IPS-NIHi7 (cell line): Measurements from ENCODE around the gene SOX3.

ENCODE experiments used
- DNase-seq: peaks from one replicate; pipeline ENCODE4 v3.0.0; 2012; ENCODE audit warnings: mixed read lengths; ENCODE audit errors: extremely low spot score

SOX3 gene

GRCh38 chrX:140504371-140505324, at the start of gene SOX3:
Gene SOX3, minus strand, starts transcription at chrX:140505069. Its CDS starts 9 bp downstream, at chrX:140505060.
- peak; percentile 67 for DNase-seq

DNA sequence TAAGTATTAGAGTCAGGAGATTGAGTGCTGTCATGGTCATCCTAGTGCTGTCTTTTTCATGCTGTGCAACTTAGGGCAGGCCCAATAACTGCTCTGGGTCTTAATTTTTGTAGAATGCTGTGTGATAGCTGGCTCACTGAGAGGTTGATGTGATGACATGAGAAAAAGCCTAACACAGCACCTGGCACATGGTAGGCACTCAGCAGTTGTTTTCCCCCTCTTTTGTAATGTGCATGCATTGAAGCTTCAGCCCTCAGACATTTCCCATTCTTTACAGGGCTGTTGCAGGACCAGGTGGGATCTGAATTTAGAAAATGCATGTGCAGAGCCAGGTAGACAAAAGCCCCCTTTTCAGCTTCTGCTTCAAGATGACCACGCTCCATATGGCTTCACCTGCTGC, 44.1 kb upstream of the SOX3 start:
- no peak for DNase-seq

DNA sequence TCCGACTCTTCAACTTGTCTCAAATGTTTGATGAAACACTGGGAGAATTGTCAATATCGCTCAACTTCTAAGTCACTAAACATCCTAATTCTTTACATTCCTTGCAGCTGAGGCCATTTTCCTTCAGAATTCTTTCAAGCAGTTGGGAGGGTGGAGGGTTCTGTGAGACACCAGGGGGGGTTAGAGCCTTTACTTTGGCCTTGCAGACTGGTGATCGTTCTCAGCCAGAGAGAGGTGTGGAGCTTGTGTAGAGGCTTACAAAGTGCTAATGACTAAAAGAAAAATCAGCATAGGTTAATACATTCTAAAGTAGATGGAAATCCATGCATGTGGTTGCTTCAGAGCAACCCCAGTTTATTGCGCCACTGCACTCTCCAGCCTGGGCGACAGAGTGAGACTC, 21.3 kb upstream of the SOX3 start:
- DNase-seq: peak; percentile 72

DNA sequence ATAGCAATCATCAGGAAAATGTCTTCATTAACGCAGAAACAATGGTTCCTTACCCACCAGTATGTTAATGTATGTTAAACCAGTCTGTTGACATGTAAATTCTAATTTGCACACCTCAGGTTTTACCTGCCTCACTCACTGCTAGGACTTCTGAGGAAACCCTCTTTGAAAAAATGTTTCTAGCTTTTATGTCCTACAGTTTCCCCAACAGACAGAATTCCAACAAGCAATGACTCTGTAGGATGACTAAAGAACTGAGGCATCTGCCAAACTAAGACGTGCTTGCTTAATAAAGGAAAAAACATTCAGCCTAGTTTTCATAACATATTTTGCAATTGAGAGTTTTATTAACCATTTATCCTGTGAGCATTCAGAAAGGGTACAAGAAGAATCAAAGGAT, 20.6 kb upstream of the SOX3 start:
- no peak for DNase-seq

DNA sequence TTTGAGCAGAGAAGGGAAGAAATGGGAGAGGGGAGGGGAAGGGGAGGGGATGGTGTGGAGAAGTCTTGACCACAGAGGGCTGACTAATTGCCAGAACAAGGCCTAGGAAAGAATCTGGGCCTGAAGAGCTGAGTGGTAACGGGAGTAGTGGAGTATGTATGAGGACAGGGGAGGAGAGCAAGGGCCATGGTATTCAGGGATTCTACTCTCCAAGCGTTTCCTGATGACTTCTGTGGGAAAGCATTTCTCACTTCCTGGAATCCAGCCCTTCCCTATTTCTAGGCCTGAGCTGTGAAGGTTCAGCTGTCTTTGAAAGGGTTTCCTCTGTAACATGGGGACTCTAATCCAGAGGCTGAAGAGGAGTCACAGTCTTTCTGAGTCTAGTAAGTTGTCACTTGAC, 19.7 kb upstream of the SOX3 start:
- DNase-seq: peak; percentile 41

- DNase-seq: no peak
Measured at GRCh38 chrX:140521393-140521792, 16.5 kb upstream of the SOX3 start.

GRCh38 chrX:140514554-140514953, 9.7 kb upstream of the SOX3 start:
- DNase-seq: no peak

DNA sequence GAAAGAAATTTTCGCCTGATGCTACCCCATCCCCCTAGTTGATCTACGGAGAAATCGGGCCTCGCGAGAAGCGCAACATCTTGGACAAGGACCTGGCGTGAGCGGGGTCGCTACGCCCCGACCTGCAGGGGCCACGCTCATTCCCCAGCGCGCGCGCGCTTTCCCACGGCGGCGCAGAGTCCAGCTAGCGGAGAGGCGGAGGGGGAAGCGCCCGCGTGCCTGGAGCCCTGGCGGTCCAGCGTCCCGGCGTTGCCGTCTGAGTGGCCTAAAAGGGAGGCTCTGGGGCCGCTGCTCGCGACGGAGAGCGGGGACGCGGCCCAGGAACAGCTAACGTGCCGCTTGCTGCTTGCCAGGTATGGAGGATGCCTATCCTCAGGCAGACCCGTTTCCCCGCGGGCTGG, 6.0 kb upstream of the SOX3 start:
- no peak for DNase-seq

DNA sequence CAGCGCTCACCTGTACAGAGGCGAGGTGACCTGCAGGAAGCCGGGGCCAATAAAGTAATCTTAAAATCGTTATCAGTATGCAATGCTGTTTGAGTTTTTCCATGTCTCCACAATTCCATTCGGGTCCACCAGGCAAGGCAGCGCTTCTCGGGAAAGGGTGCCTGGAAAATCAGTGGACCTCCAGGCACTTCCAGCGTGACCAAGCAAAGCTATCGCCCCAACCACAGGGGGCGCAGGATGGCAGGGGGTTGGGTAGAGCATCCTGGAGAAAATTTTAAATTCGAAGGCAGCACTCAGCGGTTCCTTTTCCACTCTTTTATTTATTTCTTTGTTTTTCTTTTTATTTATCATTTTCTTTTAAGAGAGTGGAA, 5.4 kb upstream of the SOX3 start:
- no peak for DNase-seq

DNA sequence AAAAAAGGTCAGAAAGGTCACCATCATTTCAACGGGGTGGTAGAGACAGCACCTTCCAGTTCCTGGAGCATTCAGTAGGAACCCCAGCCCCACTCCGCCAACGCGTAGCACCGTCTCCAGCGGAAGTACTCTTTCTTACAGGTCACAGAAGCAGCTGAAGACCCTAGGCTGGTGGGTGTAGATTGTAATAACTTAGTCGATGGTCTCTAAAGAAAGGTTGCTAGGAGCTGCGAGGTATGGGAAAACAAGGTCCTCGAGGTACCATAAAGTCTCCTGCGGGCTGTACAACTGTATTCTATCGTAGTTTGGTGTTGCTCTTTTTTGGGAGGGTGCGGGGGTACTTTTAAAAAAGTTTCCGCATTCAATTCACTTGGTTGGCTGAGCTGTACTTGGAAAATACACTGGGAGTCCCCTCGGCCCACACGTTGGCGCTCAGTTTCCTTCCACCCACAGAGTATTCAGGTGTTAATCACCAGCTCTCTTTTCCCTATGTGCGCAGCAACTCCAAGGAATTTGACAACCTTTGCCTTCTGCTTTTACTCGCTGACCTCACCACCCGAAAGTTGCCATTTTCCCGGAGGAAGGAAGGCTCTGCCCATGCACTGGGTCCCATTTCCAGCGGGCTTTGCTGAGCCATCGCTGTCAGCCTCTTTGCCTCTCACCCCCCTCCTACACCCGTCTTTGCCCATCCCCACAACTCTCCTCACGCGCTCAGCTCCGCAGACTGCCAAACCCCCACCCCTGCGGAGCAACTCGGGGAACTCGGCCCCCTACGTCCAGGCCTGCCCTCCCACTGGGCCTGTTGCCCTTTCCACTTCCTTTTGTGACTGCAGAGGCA, 4.8 kb upstream of the SOX3 start:
- DNase-seq: no peak

DNA sequence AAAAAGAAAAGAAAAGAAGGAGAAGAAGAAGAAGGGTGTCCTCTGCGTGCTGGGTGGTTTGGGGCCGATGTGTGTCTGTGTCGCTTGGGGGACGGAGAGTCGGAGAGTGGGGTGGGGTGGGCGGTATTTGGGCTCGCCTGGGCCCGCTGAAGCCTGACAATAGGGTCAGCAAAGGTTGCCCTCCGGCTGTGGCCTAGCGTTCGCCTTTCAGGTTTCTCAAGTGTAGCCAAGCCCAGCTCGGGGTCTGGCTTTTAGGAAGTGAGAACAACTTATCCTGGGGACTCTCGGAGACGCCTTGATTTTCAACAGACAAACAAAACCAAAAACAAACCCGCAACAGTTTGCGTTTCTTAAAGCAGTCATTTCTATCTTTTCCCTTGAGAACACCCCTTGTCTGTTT, 4.1 kb upstream of the SOX3 start:
- DNase-seq: no peak

DNA sequence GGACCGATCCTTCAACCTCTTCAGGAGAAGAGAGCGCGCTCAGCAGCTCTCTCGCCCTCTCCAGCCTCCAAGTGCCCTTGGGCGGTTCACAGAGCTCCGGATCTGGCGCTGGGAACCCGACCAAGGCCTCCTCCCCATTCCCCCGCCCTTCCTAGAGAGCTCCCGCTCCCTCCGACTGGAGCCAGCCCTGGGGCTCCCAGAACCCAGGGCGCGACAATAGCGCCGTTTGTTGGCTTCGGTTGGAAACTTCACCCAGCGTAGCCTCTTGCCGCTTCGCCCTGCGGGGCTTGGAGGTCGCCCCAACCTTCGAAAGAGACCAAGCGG, 3.1 kb upstream of the SOX3 start:
- peak; percentile 77 for DNase-seq

DNA sequence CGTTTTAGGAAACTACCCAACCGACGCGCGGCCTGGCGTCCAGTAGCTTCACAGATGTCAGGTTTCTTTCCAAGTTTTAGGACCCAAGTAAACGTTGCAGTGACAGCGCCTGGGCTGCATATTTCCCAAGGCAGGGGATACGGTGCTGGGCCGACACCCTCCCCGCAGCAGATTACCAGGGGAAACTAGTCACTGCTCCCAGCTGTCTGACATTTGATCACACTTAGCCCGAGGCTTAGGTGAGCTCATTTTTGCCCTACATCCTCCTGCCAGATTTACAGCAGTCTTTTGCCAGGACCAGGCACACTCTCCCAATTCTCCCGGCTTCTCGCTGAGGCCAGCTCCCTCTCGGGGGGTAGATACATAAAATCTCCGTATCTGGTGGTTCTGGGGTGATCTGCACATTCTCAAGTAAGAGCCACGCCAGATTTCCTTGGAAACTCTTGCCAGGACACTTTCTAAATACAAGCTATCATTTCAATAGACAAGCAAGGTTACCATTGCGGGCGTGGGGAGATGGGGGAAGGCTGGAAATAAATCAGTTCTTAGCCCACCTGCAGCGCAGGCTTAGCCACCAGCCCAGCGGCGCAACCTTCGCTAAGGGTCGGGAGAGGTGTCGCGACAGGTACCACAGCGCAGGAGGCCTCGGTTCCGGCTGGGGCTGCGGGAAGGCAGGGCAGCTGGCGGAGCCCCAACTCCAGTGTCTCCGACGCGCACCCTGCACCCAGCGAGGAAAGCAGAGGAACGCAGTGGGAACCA, 2.5 kb upstream of the SOX3 start:
- DNase-seq: no peak

DNA sequence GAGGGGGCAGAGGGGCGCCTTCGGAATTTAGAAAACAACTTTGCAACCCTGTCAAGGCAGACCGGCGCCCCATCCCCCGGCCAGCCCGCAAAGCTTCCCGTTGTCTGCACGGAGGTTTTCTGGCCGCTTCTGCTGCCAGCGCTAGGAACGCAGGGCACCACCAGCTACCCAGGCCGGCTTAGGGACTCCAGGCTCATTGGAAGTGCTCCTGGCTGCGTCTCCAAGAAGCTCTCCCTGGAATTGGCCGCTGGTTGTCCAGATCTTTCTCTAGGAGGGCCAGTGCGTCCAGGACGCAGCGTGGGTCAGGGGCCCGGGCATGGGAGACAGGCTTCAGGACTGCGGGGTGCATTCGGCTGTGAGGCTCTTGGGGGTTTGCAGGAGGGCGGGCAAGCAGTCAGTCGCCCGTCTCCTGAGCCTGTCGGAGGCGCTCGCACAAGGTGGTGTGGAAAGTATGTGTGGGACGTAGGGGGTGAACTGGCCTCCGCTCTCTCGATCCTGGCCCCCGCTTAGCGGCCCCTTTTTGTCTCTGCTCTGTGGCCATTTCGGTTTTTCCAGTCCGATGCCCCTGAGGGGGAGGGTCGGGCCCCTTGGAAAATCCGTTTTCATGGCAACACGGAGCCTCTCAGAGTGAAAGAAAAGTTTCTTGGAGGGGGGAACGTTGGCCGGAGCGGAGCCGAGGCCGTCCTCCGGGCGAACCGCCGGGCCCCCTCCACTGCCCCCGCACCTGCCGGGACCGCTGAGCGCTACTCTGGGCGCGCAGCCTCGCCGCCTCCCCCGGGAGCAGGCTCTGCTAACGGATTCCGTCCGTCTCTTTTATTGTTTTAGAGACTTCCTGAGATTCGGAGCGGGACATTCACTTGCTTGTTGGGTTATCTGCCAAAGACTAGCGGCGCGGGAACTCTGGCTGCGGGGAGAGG, 810 bp upstream of the SOX3 start:
- no peak for DNase-seq

- DNase-seq: no peak
Measured at GRCh38 chrX:140503714-140504351, 1.0 kb downstream of the SOX3 start.

DNA sequence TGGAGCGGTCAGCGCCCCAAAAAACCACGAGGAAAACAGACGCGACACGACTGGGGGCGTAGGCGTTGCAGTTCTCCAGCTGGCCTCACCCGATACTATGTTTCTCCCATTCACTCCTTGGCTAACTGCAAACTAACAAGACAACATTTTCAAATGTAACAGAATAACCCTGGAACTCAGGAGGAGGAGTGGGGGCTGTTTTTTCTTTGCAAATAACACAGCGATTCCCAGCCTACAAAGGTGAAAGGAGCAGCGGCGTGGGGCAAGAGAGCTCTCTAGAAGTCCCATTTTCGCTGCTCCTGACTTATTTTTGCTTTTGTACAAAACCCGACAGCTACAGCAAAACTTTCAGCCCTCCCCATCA, 1.6 kb downstream of the SOX3 start:
- no peak for DNase-seq

- DNase-seq: no peak
Measured at GRCh38 chrX:140502491-140503237, 2.2 kb downstream of the SOX3 start.

DNA sequence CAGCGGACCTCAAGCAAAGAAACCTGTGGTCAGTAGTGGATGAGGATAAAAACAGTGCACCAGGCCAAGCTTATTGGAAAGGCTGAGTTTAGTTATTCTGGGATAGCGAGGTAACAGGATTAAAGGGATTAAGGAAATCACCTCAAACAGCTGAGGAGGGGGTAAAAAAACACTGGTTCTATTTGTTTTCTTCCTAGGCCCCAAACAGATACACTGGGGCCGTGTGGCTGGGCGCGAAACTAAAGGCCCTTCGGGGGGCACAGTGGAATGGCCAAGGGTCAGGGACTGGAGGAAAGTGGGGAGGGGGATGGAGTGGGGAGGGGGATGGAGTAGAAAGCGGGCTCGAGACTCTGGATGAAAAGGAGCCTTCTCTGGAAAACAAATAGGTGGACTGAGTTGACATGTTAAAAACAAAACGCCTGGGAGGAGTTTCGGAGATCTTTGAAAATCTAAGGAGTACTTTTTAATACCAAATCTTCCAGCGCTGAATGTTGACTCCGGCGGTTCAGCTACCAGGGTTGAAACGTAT, 2.9 kb downstream of the SOX3 start:
- no peak for DNase-seq

- DNase-seq: no peak
Measured at GRCh38 chrX:140501321-140501720, 3.5 kb downstream of the SOX3 start.

GRCh38 chrX:140500441-140500840, 4.4 kb downstream of the SOX3 start:
- DNase-seq: no peak
